ENCODE measurements around the gene B3GAT1.

DNA sequence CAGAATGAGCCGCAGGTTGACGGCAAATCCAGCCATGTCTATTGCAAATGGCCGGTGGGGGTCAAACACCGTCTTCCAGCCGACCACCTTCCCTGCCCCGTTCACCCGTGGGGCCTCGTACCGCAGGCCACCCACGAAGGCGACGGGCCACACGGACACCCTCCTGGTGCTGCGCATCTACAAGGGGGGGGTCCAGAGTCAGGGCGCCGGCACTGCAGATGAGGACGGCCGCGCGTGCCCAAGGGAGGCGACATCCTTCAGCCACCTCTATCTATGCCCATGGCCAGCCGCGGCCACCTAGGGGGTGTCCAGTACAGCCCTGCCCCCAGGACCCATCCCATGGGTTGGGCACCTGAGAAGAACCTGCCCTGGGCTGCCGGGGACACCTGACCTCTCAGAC is 29.2 kb downstream of the B3GAT1 start:
- TF ChIP-seq, protein P1, sequence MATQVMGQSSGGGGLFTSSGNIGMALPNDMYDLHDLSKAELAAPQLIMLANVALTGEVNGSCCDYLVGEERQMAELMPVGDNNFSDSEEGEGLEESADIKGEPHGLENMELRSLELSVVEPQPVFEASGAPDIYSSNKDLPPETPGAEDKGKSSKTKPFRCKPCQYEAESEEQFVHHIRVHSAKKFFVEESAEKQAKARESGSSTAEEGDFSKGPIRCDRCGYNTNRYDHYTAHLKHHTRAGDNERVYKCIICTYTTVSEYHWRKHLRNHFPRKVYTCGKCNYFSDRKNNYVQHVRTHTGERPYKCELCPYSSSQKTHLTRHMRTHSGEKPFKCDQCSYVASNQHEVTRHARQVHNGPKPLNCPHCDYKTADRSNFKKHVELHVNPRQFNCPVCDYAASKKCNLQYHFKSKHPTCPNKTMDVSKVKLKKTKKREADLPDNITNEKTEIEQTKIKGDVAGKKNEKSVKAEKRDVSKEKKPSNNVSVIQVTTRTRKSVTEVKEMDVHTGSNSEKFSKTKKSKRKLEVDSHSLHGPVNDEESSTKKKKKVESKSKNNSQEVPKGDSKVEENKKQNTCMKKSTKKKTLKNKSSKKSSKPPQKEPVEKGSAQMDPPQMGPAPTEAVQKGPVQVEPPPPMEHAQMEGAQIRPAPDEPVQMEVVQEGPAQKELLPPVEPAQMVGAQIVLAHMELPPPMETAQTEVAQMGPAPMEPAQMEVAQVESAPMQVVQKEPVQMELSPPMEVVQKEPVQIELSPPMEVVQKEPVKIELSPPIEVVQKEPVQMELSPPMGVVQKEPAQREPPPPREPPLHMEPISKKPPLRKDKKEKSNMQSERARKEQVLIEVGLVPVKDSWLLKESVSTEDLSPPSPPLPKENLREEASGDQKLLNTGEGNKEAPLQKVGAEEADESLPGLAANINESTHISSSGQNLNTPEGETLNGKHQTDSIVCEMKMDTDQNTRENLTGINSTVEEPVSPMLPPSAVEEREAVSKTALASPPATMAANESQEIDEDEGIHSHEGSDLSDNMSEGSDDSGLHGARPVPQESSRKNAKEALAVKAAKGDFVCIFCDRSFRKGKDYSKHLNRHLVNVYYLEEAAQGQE (IDR thresholded peaks at IDR 0.05; ENCODE audit: low read depth): no peak
- TF ChIP-seq JUND (IDR thresholded peaks at IDR 0.05): no peak
- TF ChIP-seq, protein P2, sequence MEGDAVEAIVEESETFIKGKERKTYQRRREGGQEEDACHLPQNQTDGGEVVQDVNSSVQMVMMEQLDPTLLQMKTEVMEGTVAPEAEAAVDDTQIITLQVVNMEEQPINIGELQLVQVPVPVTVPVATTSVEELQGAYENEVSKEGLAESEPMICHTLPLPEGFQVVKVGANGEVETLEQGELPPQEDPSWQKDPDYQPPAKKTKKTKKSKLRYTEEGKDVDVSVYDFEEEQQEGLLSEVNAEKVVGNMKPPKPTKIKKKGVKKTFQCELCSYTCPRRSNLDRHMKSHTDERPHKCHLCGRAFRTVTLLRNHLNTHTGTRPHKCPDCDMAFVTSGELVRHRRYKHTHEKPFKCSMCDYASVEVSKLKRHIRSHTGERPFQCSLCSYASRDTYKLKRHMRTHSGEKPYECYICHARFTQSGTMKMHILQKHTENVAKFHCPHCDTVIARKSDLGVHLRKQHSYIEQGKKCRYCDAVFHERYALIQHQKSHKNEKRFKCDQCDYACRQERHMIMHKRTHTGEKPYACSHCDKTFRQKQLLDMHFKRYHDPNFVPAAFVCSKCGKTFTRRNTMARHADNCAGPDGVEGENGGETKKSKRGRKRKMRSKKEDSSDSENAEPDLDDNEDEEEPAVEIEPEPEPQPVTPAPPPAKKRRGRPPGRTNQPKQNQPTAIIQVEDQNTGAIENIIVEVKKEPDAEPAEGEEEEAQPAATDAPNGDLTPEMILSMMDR (IDR thresholded peaks at IDR 0.05 in 2 of 3, conservative IDR thresholded peaks at IDR 0.05 in 1 of 3; ENCODE audit: borderline replicate concordance in 1 of 3, insufficient read depth in 1 of 3, low read depth in 2 of 3, low read length in 2 of 3): no peak
- TF ChIP-seq EZH2phosphoT487 (IDR thresholded peaks at IDR 0.05; ENCODE audit: borderline replicate concordance): no peak
- TF ChIP-seq CBX3 (IDR thresholded peaks at IDR 0.05; ENCODE audit: low read depth): no peak
- TF ChIP-seq POLR2A (IDR thresholded peaks at IDR 0.05; ENCODE audit: borderline replicate concordance, extremely low read depth, insufficient read depth, insufficient read length): no peak
- no peak for TF ChIP-seq RAD21 (IDR thresholded peaks at IDR 0.05; ENCODE audit: low read depth)
- TF ChIP-seq YY1 (IDR thresholded peaks at IDR 0.05; ENCODE audit: extremely low read depth, insufficient replicate concordance, low read depth, low read length): no peak
- TF ChIP-seq, protein P3, sequence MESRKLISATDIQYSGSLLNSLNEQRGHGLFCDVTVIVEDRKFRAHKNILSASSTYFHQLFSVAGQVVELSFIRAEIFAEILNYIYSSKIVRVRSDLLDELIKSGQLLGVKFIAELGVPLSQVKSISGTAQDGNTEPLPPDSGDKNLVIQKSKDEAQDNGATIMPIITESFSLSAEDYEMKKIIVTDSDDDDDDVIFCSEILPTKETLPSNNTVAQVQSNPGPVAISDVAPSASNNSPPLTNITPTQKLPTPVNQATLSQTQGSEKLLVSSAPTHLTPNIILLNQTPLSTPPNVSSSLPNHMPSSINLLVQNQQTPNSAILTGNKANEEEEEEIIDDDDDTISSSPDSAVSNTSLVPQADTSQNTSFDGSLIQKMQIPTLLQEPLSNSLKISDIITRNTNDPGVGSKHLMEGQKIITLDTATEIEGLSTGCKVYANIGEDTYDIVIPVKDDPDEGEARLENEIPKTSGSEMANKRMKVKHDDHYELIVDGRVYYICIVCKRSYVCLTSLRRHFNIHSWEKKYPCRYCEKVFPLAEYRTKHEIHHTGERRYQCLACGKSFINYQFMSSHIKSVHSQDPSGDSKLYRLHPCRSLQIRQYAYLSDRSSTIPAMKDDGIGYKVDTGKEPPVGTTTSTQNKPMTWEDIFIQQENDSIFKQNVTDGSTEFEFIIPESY (IDR thresholded peaks at IDR 0.05; ENCODE audit: extremely low read depth, insufficient replicate concordance, low read length): no peak
- no peak for TF ChIP-seq POLR2AphosphoS5 (IDR thresholded peaks at IDR 0.05; ENCODE audit: low read depth, low read length)
- TF ChIP-seq, protein P4, sequence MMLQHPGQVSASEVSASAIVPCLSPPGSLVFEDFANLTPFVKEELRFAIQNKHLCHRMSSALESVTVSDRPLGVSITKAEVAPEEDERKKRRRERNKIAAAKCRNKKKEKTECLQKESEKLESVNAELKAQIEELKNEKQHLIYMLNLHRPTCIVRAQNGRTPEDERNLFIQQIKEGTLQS (IDR thresholded peaks at IDR 0.05): no peak

Data from HCT116 (cell line).